WTC11 (cell line): ENCODE measurements around the gene PROZ.

Experiments
- ATF3 ChIP-seq: sonication (generic); formaldehyde crosslinking; conservative IDR thresholded peaks from 2 replicates; pipeline ENCODE4 v1.8.1; 2022; ENCODE audit warnings: mild to moderate bottlenecking, missing genetic modification reagents
- E2F4 ChIP-seq: sonication (generic); formaldehyde crosslinking; IDR thresholded peaks from 2 replicates; pipeline ENCODE4 v1.8.1; 2022; ENCODE audit warnings: low read depth, mild to moderate bottlenecking, moderate library complexity, missing genetic modification reagents, borderline replicate concordance
- MYBL2 ChIP-seq: sonication (generic); formaldehyde crosslinking; IDR thresholded peaks from 2 replicates; pipeline ENCODE4 v1.8.1; 2023; ENCODE audit warnings: mild to moderate bottlenecking, moderate library complexity, missing genetic modification reagents
- TF ChIP-seq, protein P1 (sequence below): fragments of 250-450 bp; sonication (Bioruptor Pico); IDR thresholded peaks from 2 replicates; pipeline ENCODE4 v1.8.0; 2021; ENCODE audit warnings: mild to moderate bottlenecking
- TF ChIP-seq, protein P2 (sequence below): sonication (generic); formaldehyde crosslinking; IDR thresholded peaks from 2 replicates; pipeline ENCODE4 v1.8.1; 2023; ENCODE audit warnings: mild to moderate bottlenecking, missing genetic modification reagents, moderate library complexity
- TF ChIP-seq, protein P3 (sequence below): fragments of 200-600 bp; IDR thresholded peaks from 2 replicates; pipeline ENCODE4 v1.8.0; 2022; ENCODE audit warnings: antibody characterized with exemption

DNA sequence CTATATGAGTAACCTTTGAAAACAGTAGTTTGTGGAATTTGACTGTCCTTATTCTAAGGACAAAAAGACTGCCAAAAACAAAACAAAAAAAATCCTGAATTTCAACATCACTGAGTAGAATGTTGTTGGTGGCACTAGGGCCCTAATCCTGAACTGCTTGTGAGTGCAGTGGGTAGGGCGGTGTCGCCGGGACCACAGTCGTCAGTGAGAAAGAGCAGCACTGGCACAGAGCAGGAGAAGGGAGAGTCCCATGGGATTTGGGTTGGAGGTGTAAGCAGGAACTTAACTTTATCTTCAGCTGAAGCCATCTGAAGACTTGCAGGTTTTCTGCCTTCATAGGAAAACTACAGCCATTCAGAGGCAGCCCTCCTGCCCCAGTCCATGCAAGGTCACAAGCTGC lies 44.5 kb downstream of the PROZ start:
- TF ChIP-seq, protein P1, sequence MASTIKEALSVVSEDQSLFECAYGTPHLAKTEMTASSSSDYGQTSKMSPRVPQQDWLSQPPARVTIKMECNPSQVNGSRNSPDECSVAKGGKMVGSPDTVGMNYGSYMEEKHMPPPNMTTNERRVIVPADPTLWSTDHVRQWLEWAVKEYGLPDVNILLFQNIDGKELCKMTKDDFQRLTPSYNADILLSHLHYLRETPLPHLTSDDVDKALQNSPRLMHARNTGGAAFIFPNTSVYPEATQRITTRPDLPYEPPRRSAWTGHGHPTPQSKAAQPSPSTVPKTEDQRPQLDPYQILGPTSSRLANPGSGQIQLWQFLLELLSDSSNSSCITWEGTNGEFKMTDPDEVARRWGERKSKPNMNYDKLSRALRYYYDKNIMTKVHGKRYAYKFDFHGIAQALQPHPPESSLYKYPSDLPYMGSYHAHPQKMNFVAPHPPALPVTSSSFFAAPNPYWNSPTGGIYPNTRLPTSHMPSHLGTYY (CRISPR knock-in tag): no peak
- no peak for TF ChIP-seq MYBL2 (CRISPR knock-in tag)
- TF ChIP-seq, protein P2, sequence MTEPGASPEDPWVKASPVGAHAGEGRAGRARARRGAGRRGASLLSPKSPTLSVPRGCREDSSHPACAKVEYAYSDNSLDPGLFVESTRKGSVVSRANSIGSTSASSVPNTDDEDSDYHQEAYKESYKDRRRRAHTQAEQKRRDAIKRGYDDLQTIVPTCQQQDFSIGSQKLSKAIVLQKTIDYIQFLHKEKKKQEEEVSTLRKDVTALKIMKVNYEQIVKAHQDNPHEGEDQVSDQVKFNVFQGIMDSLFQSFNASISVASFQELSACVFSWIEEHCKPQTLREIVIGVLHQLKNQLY (CRISPR knock-in tag): no peak
- no peak for TF ChIP-seq E2F4
- TF ChIP-seq, protein P3, sequence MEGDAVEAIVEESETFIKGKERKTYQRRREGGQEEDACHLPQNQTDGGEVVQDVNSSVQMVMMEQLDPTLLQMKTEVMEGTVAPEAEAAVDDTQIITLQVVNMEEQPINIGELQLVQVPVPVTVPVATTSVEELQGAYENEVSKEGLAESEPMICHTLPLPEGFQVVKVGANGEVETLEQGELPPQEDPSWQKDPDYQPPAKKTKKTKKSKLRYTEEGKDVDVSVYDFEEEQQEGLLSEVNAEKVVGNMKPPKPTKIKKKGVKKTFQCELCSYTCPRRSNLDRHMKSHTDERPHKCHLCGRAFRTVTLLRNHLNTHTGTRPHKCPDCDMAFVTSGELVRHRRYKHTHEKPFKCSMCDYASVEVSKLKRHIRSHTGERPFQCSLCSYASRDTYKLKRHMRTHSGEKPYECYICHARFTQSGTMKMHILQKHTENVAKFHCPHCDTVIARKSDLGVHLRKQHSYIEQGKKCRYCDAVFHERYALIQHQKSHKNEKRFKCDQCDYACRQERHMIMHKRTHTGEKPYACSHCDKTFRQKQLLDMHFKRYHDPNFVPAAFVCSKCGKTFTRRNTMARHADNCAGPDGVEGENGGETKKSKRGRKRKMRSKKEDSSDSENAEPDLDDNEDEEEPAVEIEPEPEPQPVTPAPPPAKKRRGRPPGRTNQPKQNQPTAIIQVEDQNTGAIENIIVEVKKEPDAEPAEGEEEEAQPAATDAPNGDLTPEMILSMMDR: no peak
- no peak for TF ChIP-seq ATF3 (CRISPR knock-in tag)
